Sigmoid colon (tissue), 4 donors: Measurements from ENCODE around the gene KRT75.

Experiments
- CTCF ChIP-seq, 4 experiments: fragments of 450-650 bp in 3 of 4; fragments of 200-600 bp in 1 of 4; IDR thresholded peaks; one replicate each; pipeline ENCODE4 v1.5.1; 2016 to 2019; ENCODE audit warnings: antibody characterized with exemption in 4 of 4, mild to moderate bottlenecking in 3 of 4, moderate library complexity in 2 of 4
- EP300 ChIP-seq, 4 donors: sonication (generic); formaldehyde crosslinking; IDR thresholded peaks; one replicate each; pipeline ENCODE4 v1.6.1; 2017; ENCODE audit warnings: antibody characterized with exemption in 4 of 4
- POLR2A ChIP-seq, 2 donors: fragments of 450-650 bp; IDR thresholded peaks; one replicate each; pipeline ENCODE4 v1.6.1; 2016; ENCODE audit warnings: antibody characterized with exemption in 2 of 2, mild to moderate bottlenecking in 2 of 2, moderate library complexity in 2 of 2
- POLR2AphosphoS5 ChIP-seq, 4 donors: sonication (generic); formaldehyde crosslinking; IDR thresholded peaks; one replicate each; pipeline ENCODE4 v1.6.1; 2017; ENCODE audit warnings: antibody characterized with exemption in 4 of 4

GRCh38 chr12:52441320-52441911, 7.2 kb upstream of the KRT75 start:
- TF ChIP-seq CTCF (IDR thresholded peaks at IDR 0.05) (no peak), POLR2A (IDR thresholded peaks at IDR 0.05) (no peak), POLR2AphosphoS5 (IDR thresholded peaks at IDR 0.05) (no peak), EP300 (IDR thresholded peaks at IDR 0.05) (no peak)
